Measurements from ENCODE around the gene ASPN. TPM values are rescaled to one million over a fixed set of nuclear protein-coding genes. Genes with fewer than 3 reads are reported as not detected.

Gene ASPN
- total and polyA plus RNA-seq, 2 experiments from 2014 or later = 0.82 TPM; not detected in 1

DNA sequence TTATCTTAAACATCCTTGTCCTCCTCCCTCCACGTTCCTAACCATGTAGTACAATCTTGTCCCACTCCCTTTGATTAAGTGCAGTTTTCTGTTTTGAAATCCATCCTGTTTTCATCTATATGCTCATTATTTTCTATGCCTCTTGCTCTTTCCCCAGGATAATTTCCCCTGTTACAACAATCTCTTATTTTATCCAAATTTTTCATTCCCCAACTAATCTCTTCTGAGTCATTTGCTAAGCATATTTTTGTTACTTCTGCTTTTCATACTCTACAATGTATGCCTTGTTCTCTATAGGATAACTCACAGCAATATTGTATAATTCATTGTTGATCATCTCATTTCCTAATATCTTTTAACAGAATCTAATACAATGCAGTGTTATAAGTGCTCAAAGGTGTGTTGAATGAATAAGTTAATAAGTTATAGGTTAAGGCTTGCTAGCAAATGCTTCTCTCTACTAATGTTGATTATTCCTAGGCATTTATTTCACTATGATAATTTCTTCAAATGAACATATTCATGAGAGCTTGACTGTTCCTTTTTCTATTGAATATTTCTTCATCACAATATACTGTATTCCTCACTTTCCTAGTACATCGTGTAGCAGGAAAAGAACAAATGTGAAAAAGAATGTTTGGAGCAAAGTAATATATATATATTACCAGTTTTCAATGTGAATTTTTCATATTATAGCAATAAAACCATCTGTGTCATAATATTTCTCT, 59.5 kb downstream of the ASPN start:
- H3K9me3 Mint-ChIP-seq = no peaks in the 10 kb centered on the region
- H3K27me3 Mint-ChIP-seq (ENCODE audit: insufficient read depth, low read depth, poor library complexity) = no peaks in the 10 kb centered on the region
- no peak overlapping the region for H3K4me2 ChIP-seq
- TF ChIP-seq, protein P1, sequence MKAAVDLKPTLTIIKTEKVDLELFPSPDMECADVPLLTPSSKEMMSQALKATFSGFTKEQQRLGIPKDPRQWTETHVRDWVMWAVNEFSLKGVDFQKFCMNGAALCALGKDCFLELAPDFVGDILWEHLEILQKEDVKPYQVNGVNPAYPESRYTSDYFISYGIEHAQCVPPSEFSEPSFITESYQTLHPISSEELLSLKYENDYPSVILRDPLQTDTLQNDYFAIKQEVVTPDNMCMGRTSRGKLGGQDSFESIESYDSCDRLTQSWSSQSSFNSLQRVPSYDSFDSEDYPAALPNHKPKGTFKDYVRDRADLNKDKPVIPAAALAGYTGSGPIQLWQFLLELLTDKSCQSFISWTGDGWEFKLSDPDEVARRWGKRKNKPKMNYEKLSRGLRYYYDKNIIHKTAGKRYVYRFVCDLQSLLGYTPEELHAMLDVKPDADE (IDR thresholded peaks at IDR 0.05) = no peak
- no peak for TF ChIP-seq NANOG (IDR thresholded peaks at IDR 0.05; ENCODE audit: borderline replicate concordance)
- no peak for TF ChIP-seq POLR2AphosphoS5 (IDR thresholded peaks at IDR 0.05; ENCODE audit: low read depth)
- TF ChIP-seq, protein P2, sequence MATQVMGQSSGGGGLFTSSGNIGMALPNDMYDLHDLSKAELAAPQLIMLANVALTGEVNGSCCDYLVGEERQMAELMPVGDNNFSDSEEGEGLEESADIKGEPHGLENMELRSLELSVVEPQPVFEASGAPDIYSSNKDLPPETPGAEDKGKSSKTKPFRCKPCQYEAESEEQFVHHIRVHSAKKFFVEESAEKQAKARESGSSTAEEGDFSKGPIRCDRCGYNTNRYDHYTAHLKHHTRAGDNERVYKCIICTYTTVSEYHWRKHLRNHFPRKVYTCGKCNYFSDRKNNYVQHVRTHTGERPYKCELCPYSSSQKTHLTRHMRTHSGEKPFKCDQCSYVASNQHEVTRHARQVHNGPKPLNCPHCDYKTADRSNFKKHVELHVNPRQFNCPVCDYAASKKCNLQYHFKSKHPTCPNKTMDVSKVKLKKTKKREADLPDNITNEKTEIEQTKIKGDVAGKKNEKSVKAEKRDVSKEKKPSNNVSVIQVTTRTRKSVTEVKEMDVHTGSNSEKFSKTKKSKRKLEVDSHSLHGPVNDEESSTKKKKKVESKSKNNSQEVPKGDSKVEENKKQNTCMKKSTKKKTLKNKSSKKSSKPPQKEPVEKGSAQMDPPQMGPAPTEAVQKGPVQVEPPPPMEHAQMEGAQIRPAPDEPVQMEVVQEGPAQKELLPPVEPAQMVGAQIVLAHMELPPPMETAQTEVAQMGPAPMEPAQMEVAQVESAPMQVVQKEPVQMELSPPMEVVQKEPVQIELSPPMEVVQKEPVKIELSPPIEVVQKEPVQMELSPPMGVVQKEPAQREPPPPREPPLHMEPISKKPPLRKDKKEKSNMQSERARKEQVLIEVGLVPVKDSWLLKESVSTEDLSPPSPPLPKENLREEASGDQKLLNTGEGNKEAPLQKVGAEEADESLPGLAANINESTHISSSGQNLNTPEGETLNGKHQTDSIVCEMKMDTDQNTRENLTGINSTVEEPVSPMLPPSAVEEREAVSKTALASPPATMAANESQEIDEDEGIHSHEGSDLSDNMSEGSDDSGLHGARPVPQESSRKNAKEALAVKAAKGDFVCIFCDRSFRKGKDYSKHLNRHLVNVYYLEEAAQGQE (IDR thresholded peaks at IDR 0.05; ENCODE audit: unreplicated experiment) = no peak
- no peak for TF ChIP-seq ZNF114 (CRISPR knock-in tag; IDR thresholded peaks at IDR 0.05)
- no peak for TF ChIP-seq JUNB (IDR thresholded peaks at IDR 0.05; ENCODE audit: unreplicated experiment)
- TF ChIP-seq EZH2phosphoT487 (IDR thresholded peaks at IDR 0.05; ENCODE audit: unreplicated experiment) = no peak
- TF ChIP-seq STAT1 (IDR thresholded peaks at IDR 0.05; ENCODE audit: unreplicated experiment) = no peak
- TF ChIP-seq, protein P3, sequence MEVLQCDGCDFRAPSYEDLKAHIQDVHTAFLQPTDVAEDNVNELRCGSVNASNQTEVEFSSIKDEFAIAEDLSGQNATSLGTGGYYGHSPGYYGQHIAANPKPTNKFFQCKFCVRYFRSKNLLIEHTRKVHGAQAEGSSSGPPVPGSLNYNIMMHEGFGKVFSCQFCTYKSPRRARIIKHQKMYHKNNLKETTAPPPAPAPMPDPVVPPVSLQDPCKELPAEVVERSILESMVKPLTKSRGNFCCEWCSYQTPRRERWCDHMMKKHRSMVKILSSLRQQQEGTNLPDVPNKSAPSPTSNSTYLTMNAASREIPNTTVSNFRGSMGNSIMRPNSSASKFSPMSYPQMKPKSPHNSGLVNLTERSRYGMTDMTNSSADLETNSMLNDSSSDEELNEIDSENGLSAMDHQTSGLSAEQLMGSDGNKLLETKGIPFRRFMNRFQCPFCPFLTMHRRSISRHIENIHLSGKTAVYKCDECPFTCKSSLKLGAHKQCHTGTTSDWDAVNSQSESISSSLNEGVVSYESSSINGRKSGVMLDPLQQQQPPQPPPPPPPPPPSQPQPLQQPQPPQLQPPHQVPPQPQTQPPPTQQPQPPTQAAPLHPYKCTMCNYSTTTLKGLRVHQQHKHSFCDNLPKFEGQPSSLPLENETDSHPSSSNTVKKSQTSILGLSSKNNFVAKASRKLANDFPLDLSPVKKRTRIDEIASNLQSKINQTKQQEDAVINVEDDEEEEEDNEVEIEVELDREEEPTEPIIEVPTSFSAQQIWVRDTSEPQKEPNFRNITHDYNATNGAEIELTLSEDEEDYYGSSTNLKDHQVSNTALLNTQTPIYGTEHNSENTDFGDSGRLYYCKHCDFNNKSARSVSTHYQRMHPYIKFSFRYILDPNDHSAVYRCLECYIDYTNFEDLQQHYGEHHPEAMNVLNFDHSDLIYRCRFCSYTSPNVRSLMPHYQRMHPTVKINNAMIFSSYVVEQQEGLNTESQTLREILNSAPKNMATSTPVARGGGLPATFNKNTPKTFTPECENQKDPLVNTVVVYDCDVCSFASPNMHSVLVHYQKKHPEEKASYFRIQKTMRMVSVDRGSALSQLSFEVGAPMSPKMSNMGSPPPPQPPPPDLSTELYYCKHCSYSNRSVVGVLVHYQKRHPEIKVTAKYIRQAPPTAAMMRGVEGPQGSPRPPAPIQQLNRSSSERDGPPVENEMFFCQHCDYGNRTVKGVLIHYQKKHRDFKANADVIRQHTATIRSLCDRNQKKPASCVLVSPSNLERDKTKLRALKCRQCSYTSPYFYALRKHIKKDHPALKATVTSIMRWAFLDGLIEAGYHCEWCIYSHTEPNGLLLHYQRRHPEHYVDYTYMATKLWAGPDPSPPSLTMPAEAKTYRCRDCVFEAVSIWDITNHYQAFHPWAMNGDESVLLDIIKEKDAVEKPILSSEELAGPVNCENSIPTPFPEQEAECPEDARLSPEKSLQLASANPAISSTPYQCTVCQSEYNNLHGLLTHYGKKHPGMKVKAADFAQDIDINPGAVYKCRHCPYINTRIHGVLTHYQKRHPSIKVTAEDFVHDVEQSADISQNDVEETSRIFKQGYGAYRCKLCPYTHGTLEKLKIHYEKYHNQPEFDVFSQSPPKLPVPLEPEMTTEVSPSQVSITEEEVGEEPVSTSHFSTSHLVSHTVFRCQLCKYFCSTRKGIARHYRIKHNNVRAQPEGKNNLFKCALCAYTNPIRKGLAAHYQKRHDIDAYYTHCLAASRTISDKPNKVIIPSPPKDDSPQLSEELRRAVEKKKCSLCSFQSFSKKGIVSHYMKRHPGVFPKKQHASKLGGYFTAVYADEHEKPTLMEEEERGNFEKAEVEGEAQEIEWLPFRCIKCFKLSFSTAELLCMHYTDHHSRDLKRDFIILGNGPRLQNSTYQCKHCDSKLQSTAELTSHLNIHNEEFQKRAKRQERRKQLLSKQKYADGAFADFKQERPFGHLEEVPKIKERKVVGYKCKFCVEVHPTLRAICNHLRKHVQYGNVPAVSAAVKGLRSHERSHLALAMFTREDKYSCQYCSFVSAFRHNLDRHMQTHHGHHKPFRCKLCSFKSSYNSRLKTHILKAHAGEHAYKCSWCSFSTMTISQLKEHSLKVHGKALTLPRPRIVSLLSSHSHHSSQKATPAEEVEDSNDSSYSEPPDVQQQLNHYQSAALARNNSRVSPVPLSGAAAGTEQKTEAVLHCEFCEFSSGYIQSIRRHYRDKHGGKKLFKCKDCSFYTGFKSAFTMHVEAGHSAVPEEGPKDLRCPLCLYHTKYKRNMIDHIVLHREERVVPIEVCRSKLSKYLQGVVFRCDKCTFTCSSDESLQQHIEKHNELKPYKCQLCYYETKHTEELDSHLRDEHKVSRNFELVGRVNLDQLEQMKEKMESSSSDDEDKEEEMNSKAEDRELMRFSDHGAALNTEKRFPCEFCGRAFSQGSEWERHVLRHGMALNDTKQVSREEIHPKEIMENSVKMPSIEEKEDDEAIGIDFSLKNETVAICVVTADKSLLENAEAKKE (CRISPR knock-in tag; IDR thresholded peaks at IDR 0.05) = no peak
- no peak for TF ChIP-seq ZNF331 (CRISPR knock-in tag; IDR thresholded peaks at IDR 0.05; ENCODE audit: low read depth)
- TF ChIP-seq, protein P4, sequence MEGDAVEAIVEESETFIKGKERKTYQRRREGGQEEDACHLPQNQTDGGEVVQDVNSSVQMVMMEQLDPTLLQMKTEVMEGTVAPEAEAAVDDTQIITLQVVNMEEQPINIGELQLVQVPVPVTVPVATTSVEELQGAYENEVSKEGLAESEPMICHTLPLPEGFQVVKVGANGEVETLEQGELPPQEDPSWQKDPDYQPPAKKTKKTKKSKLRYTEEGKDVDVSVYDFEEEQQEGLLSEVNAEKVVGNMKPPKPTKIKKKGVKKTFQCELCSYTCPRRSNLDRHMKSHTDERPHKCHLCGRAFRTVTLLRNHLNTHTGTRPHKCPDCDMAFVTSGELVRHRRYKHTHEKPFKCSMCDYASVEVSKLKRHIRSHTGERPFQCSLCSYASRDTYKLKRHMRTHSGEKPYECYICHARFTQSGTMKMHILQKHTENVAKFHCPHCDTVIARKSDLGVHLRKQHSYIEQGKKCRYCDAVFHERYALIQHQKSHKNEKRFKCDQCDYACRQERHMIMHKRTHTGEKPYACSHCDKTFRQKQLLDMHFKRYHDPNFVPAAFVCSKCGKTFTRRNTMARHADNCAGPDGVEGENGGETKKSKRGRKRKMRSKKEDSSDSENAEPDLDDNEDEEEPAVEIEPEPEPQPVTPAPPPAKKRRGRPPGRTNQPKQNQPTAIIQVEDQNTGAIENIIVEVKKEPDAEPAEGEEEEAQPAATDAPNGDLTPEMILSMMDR (conservative IDR thresholded peaks at IDR 0.05; ENCODE audit: low read depth in 2 of 2) = no peak
- no peak for TF ChIP-seq EZH2 (IDR thresholded peaks at IDR 0.05; ENCODE audit: low read depth, unreplicated experiment)
- no peak for TF ChIP-seq CREB1 (CRISPR knock-in tag; IDR thresholded peaks at IDR 0.05; ENCODE audit: low read depth)
- no peak overlapping the region for H3K4me3 Mint-ChIP-seq
- H3K36me3 Mint-ChIP-seq (ENCODE audit: low read depth) = no peaks in the 10 kb centered on the region
- H3K27ac ChIP-seq (ENCODE audit: low read depth) = no peak overlapping the region
- no peaks in the 10 kb centered on the region for H3K36me3 ChIP-seq (ENCODE audit: insufficient read depth)
- H4K20me1 ChIP-seq (replicated peaks; ENCODE audit: insufficient read depth) = no peaks in the 10 kb centered on the region
- H3K4me1 ChIP-seq (ENCODE audit: insufficient read depth) = no peaks in the 10 kb centered on the region
- no peak overlapping the region for H3K4me3 ChIP-seq
- DNase-seq (ENCODE audit: low spot score) (no peak), ATAC-seq (no peak)
- H3K9me2 ChIP-seq (ENCODE audit: insufficient read depth) = no peaks in the 10 kb centered on the region
- no peak overlapping the region for H2AFZ ChIP-seq
- no peaks in the 10 kb centered on the region for H3K79me2 ChIP-seq (replicated peaks; ENCODE audit: insufficient read depth)
- H3K27ac Mint-ChIP-seq = no peak overlapping the region
- H3K4me1 Mint-ChIP-seq = peaks cover 7% of the 10 kb centered on the region; the same call in 2 of the 3 replicates
- no peaks in the 10 kb centered on the region for H3K27me3 ChIP-seq (ENCODE audit: insufficient read depth)
- H3F3A ChIP-seq (replicated peaks; ENCODE audit: low read depth) = no peaks in the 10 kb centered on the region

Data from GM23338 (cell line).